ENCODE data around the gene UGT1A7.
"Not testable (repeated sequence)": the region's sequence is repeated elsewhere in the genome, so short reads cannot be mapped to it uniquely, and the experiment has no call there.

The UGT1A7 gene

GRCh38 chr2:233681521-233682099 lies at the start of gene UGT1A7:
Gene UGT1A7, plus strand, starts transcription at chr2:233681901. Its CDS starts 37 bp downstream, at chr2:233681938.
- no peak for DNase-seq

- not testable (repeated sequence) for DNase-seq
These were observed 45.4 kb upstream of the UGT1A7 start, which contains the start of gene UGT1A10 for GRCh38 chr2:233636306-233636705. Gene UGT1A10, plus strand, starts transcription at chr2:233636448. Its CDS starts 75 bp downstream, at chr2:233636523.

GRCh38 chr2:233638836-233639235 lies 42.9 kb upstream of the UGT1A7 start:
- DNase-seq = no peak

- no peak for DNase-seq
These were observed 41.8 kb upstream of the UGT1A7 start for GRCh38 chr2:233639860-233640259.

GRCh38 chr2:233643128-233643527 lies 38.6 kb upstream of the UGT1A7 start:
- DNase-seq = no peak

GRCh38 chr2:233646033-233646432 lies 35.7 kb upstream of the UGT1A7 start:
- DNase-seq = not testable (repeated sequence)

GRCh38 chr2:233650981-233651380 lies 30.7 kb upstream of the UGT1A7 start:
- no peak for DNase-seq

GRCh38 chr2:233651430-233651829 lies 30.3 kb upstream of the UGT1A7 start:
- DNase-seq = no peak

GRCh38 chr2:233654501-233654900 lies 27.2 kb upstream of the UGT1A7 start:
- no peak for DNase-seq

GRCh38 chr2:233655043-233655442 lies 26.7 kb upstream of the UGT1A7 start:
- DNase-seq = no peak

GRCh38 chr2:233655943-233656342 lies 25.8 kb upstream of the UGT1A7 start:
- not testable (repeated sequence) for DNase-seq

GRCh38 chr2:233656443-233656842 lies 25.3 kb upstream of the UGT1A7 start:
- DNase-seq = no peak

GRCh38 chr2:233658610-233659009 lies 23.1 kb upstream of the UGT1A7 start:
- DNase-seq = no peak

- no peak for DNase-seq
These were observed 17.8 kb upstream of the UGT1A7 start for GRCh38 chr2:233663911-233664310.

- no peak for DNase-seq
These were observed 13.0 kb upstream of the UGT1A7 start for GRCh38 chr2:233668605-233669260.

- DNase-seq = no peak
These were observed 10.2 kb upstream of the UGT1A7 start, which contains the start of gene UGT1A9 for GRCh38 chr2:233671290-233672161. Gene UGT1A9, plus strand, starts transcription at chr2:233671898. Its CDS starts 37 bp downstream, at chr2:233671935.

- DNase-seq = no peak
These were observed 8.8 kb upstream of the UGT1A7 start for GRCh38 chr2:233672886-233673285.

- DNase-seq = no peak
These were observed 7.8 kb upstream of the UGT1A7 start for GRCh38 chr2:233673896-233674295.

- DNase-seq = no peak
These were observed 7.4 kb upstream of the UGT1A7 start for GRCh38 chr2:233674314-233674713.

- no peak for DNase-seq
These were observed 6.7 kb upstream of the UGT1A7 start for GRCh38 chr2:233674995-233675394.

- no peak for DNase-seq
These were observed 5.7 kb upstream of the UGT1A7 start for GRCh38 chr2:233676046-233676445.

- DNase-seq = no peak
These were observed 2.5 kb upstream of the UGT1A7 start for GRCh38 chr2:233679196-233679595.

GRCh38 chr2:233680361-233681045 lies 1.2 kb upstream of the UGT1A7 start:
- peak; percentile 32 for DNase-seq
